Cardiac muscle cell (in vitro differentiated cells and primary cell): Measurements from ENCODE around the gene PTPRK. TPM values are rescaled to one million over a fixed set of nuclear protein-coding genes. Genes with fewer than 3 reads are reported as not detected.

ENCODE experiments used
- DNase-seq, 2 donors: peaks; one replicate each; pipeline versions ENCODE4 v3.0.0 to v3.0.0-alpha.2; 2010 to 2017; ENCODE audit warnings: low read depth in 1 of 2, low spot score in 1 of 2
- H3K27ac ChIP-seq: fragments of 200-600 bp; sonication (generic); 2 replicates; pipeline ENCODE4 v1.5.1; 2016
- H3K27me3 ChIP-seq: fragments of 200-600 bp; sonication (generic); 2 replicates; pipeline ENCODE4 v1.6.0; 2016; ENCODE audit warnings: control low read depth
- H3K36me3 ChIP-seq: fragments of 200-600 bp; sonication (generic); 2 replicates; pipeline ENCODE4 v1.5.1; 2016; ENCODE audit warnings: control low read depth
- H3K4me1 ChIP-seq: fragments of 200-600 bp; sonication (generic); 2 replicates; pipeline ENCODE4 v1.8.1; 2017; ENCODE audit warnings: low read depth, mild to moderate bottlenecking, mixed run types
- H3K4me3 ChIP-seq: fragments of 200-600 bp; sonication (generic); 2 replicates; pipeline ENCODE4 v1.5.1; 2016; ENCODE audit warnings: mild to moderate bottlenecking
- H3K9me3 ChIP-seq: fragments of 200-600 bp; sonication (generic); 2 replicates; pipeline ENCODE4 v1.5.1; 2017; ENCODE audit warnings: low read depth, mild to moderate bottlenecking, control low read depth
- CTCF ChIP-seq: IDR thresholded peaks from 2 replicates; pipeline ENCODE4 v1.5.1; 2012; ENCODE audit warnings: low read depth, mild to moderate bottlenecking, low read length
- polyA plus RNA-seq: library from polyadenylated mRNA; unstranded; fragments of >200 nt; fragmentation: Nextera tagmentation; extraction: Ambion mirVana; gene quantifications from 2 replicates; pipeline ENCODE4 v1.2.1, GENCODE V29; 2016
- total RNA-seq: library from RNA; depleted of rRNA; stranded (reverse); fragments of >200 nt; gene quantifications from 2 replicates; pipeline ENCODE4 v1.2.3, GENCODE V29; 2016

The PTPRK gene
- total and polyA plus RNA-seq, 2 experiments from 2014 or later: 48.3 to 73.1 TPM

GRCh38 chr6:128131036-128131435 lies 389.4 kb downstream of the PTPRK start:
- H3K9me3 ChIP-seq: no peaks in the 10 kb centered on the region
- DNase-seq: no peak
- TF ChIP-seq CTCF: no peak
- H3K4me3 ChIP-seq: no peak overlapping the region
- H3K27ac ChIP-seq: peak overlapping the region; percentile 13
- H3K27me3 ChIP-seq: no peaks in the 10 kb centered on the region
- no peaks in the 10 kb centered on the region for H3K4me1 ChIP-seq
- H3K36me3 ChIP-seq: no peaks in the 10 kb centered on the region

GRCh38 chr6:128129679-128130078 lies 390.7 kb downstream of the PTPRK start:
- H3K36me3 ChIP-seq: no peaks in the 10 kb centered on the region
- no peak for TF ChIP-seq CTCF
- no peaks in the 10 kb centered on the region for H3K27me3 ChIP-seq
- no peak for DNase-seq
- no peaks in the 10 kb centered on the region for H3K4me1 ChIP-seq
- no peaks in the 10 kb centered on the region for H3K9me3 ChIP-seq
- H3K4me3 ChIP-seq: no peak overlapping the region
- no peak overlapping the region for H3K27ac ChIP-seq

- no peaks in the 10 kb centered on the region for H3K9me3 ChIP-seq
- TF ChIP-seq CTCF: no peak
- no peak overlapping the region for H3K27ac ChIP-seq
- no peak for DNase-seq
- H3K4me1 ChIP-seq: no peaks in the 10 kb centered on the region
- H3K27me3 ChIP-seq: no peaks in the 10 kb centered on the region
- H3K36me3 ChIP-seq: no peaks in the 10 kb centered on the region
- H3K4me3 ChIP-seq: no peak overlapping the region
Observed at GRCh38 chr6:128127650-128128049, 392.7 kb downstream of the PTPRK start.

- TF ChIP-seq CTCF: no peak
- Histone ChIP-seq H3K27me3 (no peaks in the 10 kb centered on the region), H3K4me3 (no peak overlapping the region), H3K27ac (no peak overlapping the region), H3K9me3 (no peaks in the 10 kb centered on the region), H3K4me1 (no peaks in the 10 kb centered on the region), H3K36me3 (no peaks in the 10 kb centered on the region)
- peak in 1 of 2 donors; percentile 47 for DNase-seq
Observed at GRCh38 chr6:128124713-128125112, 395.7 kb downstream of the PTPRK start.

DNA sequence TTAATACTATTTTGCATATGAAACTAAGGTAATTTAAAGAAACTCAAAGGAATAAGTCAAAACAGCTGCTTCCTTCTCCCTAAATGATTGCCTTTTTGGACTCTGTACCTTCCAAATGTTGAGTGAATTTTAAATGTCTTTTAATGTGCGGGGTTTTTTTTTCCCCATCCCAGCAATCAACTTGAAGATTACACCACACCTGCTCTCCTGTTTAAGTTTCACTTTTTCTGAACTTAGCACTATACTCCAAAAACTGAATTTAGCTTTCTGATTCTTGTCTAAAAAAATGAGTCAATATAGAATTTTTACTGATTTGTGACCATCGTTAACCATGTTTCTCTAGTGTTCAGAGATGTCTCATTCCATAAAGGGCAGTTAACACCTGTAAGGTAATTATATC lies 398.8 kb downstream of the PTPRK start:
- Histone ChIP-seq H3K4me3 (no peak overlapping the region), H3K36me3 (no peaks in the 10 kb centered on the region), H3K9me3 (no peaks in the 10 kb centered on the region), H3K4me1 (no peaks in the 10 kb centered on the region), H3K27me3 (no peaks in the 10 kb centered on the region), H3K27ac (no peak overlapping the region)
- no peak for DNase-seq
- no peak for TF ChIP-seq CTCF

DNA sequence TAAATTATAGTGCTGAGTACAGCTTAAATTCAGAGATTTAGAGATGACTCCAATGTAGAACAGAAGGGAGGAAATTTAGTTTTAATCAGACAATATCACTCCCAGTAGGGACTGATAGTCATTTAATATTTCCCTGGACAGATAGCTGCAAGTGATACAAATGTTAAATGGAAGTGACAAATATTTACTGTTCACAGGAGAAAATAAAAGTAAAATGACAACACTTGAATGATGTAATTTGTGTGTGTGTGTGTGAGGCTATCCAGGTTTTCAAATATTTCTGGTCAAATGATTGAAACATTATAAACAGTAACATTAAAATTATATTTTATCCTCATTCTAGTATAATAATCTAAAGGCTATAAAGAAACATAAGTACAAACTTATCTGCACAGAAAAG lies 399.2 kb downstream of the PTPRK start:
- no peak for TF ChIP-seq CTCF
- H3K27me3 ChIP-seq: no peaks in the 10 kb centered on the region
- H3K4me3 ChIP-seq: no peak overlapping the region
- no peak for DNase-seq
- H3K27ac ChIP-seq: no peak overlapping the region
- no peaks in the 10 kb centered on the region for H3K36me3 ChIP-seq
- H3K4me1 ChIP-seq: no peaks in the 10 kb centered on the region
- H3K9me3 ChIP-seq: no peaks in the 10 kb centered on the region
